ENCODE measurements around the gene SYT12.

DNA sequence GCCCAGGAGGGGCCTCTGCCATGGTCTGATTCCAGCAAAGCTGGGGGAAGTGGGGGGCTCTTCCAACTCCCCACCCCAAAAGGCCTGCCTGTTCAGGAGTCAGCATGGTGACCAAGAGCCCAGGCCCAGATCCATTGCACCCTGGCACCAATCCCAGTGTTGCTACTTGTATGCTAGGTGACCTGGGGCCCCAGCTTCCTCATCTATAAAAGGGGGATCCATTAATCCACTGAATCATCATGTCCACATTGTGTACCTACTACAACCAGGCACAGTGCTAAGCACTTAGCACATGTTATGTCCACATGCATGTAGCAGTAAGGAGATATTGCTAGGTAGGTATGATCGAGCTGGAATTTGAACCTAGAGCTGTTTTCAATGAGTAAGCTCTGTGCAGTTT, 2.0 kb downstream of the SYT12 start:
- TF ChIP-seq, protein P1, sequence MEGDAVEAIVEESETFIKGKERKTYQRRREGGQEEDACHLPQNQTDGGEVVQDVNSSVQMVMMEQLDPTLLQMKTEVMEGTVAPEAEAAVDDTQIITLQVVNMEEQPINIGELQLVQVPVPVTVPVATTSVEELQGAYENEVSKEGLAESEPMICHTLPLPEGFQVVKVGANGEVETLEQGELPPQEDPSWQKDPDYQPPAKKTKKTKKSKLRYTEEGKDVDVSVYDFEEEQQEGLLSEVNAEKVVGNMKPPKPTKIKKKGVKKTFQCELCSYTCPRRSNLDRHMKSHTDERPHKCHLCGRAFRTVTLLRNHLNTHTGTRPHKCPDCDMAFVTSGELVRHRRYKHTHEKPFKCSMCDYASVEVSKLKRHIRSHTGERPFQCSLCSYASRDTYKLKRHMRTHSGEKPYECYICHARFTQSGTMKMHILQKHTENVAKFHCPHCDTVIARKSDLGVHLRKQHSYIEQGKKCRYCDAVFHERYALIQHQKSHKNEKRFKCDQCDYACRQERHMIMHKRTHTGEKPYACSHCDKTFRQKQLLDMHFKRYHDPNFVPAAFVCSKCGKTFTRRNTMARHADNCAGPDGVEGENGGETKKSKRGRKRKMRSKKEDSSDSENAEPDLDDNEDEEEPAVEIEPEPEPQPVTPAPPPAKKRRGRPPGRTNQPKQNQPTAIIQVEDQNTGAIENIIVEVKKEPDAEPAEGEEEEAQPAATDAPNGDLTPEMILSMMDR (IDR thresholded peaks at IDR 0.05): no peak
- TF ChIP-seq POLR2A (IDR thresholded peaks at IDR 0.05): no peak
